Pancreas (tissue), 10 donors: ENCODE results near the gene KCND1. TPM values are rescaled to one million over a fixed set of nuclear protein-coding genes. Genes with fewer than 3 reads are reported as not detected.

ENCODE experiments used
- ATAC-seq, 4 donors: fragments of 200-7000 bp; cut with Tn5 transposase; one replicate each; pipeline versions ENCODE4 v1.8.0 to v1.9.1; 2020; ENCODE audit warnings: mild to moderate bottlenecking in 4 of 4, moderate library complexity in 4 of 4
- DNase-seq, 6 donors: peaks; one replicate each; pipeline ENCODE4 v3.0.0-alpha.2; 2020
- FAIRE-seq: peaks from 2 replicates; lab custom pipeline; 2012; peaks lifted over from hg19 to GRCh38; lab: Jason Lieb, UNC
- H3K27ac ChIP-seq, 4 donors: fragments of 200-600 bp; sonication (generic); 1 replicate in 3 of 4; 2 replicates in 1 of 4; pipeline versions ENCODE4 v1.5.0 to v1.8.0; 2020
- H3K27me3 ChIP-seq, 4 donors: fragments of 200-600 bp; one replicate each; pipeline ENCODE4 v1.8.0; 2021
- H3K36me3 ChIP-seq, 3 donors: fragments of 200-600 bp; sonication (generic) in 1 of 3; one replicate each; pipeline versions ENCODE4 v1.5.0 to v1.8.0; 2020 to 2021
- H3K4me1 ChIP-seq, 3 donors: fragments of 200-600 bp; one replicate each; pipeline ENCODE4 v1.8.0; 2021
- H3K4me3 ChIP-seq, 4 donors: fragments of 200-600 bp; sonication (generic) in 2 of 4; one replicate each; pipeline versions ENCODE4 v1.5.0 to v1.8.0; 2020 to 2021
- H3K9me3 ChIP-seq, 4 donors: fragments of 200-600 bp; one replicate each; pipeline ENCODE4 v1.8.0; 2021
- CTCF ChIP-seq, 4 donors: fragments of 200-600 bp; sonication (generic) in 3 of 4; IDR thresholded peaks; one replicate each; pipeline versions ENCODE4 v1.5.0 to v1.8.0; 2021; ENCODE audit warnings: antibody characterized with exemption in 4 of 4
- WGBS, 2 donors: extraction: QIAGEN DNeasy Blood & Tissue Kit; methylation state at CpG; one replicate each; pipeline ENCODE4 v1.1.7; 2013; 5-methylcytosine and 5-hydroxymethylcytosine counted together
- intact Hi-C, 3 donors: fragments of 100-400 bp; cut with DNase I; formaldehyde crosslinking; loops; one replicate each; pipeline versions ENCODE4 v1.11.1 to v1.14.2; 2022
- polyA plus RNA-seq, 2 donors: library from polyadenylated mRNA; stranded (reverse); fragments of 200-250 nt; gene quantifications; one replicate each; pipeline ENCODE4 v1.2.3, GENCODE V29; 2013
- total RNA-seq, 6 donors: library from RNA; stranded (reverse); fragmentation: NEBNext Ultra II Directional in 4 of 6; extraction: Animal tissue kit (Norgen Biotek cat#: 25700) in 4 of 6; gene quantifications; one replicate each; pipeline versions ENCODE4 v1.2.1 to v1.2.4, GENCODE V29; 2021 to 2023
- donor health status: healthy with polysubstance abuse.
- donor health status: DM: no; HTN: no; CAD: no; lungs with moderate emphysema.
- donor health status: DM: no; HTN: no; CAD: no.
- donor health status: control.
- donor health status: control.
- donor health status: Bipolar disorder and iron deficiency.
- donor health status: DM: yes; HTN: yes; CAD: no.
- donor health status: DM: no; HTN: no; CAD: no.
- donor health status: DM: no; HTN: no; CAD: no.
- donor health status: DM: yes; HTN: yes; CAD: no.

KCND1 gene
- total and polyA plus RNA-seq, 8 donors: 0.12 to 1.7 (median 0.91) TPM

GRCh38 chrX:48978226-48978625, 6.6 kb upstream of the KCND1 start:
- intact Hi-C loops: no loop called here
- peaks cover 0 to 6% (median 0%) of the 10 kb centered on the region in 3 donors for H3K36me3 ChIP-seq
- no peak overlapping the region for H3K4me3 ChIP-seq
- no peak for DNase-seq
- 79 to 93% methylated on average over 5 of the region's 5 CpGs for WGBS, 2 donors
- no peak for ATAC-seq
- no peak for FAIRE-seq
- no peaks in the 10 kb centered on the region for H3K9me3 ChIP-seq
- no peak for TF ChIP-seq CTCF (IDR thresholded peaks at IDR 0.05)
- H3K27ac ChIP-seq: no peak overlapping the region
- H3K4me1 ChIP-seq: no peaks in the 10 kb centered on the region
- H3K27me3 ChIP-seq: no peaks in the 10 kb centered on the region

GRCh38 chrX:48976086-48976485, 4.4 kb upstream of the KCND1 start:
- FAIRE-seq: no peak
- H3K9me3 ChIP-seq: no peaks in the 10 kb centered on the region
- no peaks in the 10 kb centered on the region for H3K27me3 ChIP-seq
- no peak overlapping the region for H3K4me3 ChIP-seq
- 62 to 73% methylated on average over 6 of the region's 6 CpGs for WGBS, 2 donors
- no peak overlapping the region for H3K27ac ChIP-seq
- intact Hi-C loops: no loop called here
- TF ChIP-seq CTCF (IDR thresholded peaks at IDR 0.05): no peak
- DNase-seq: no peak
- ATAC-seq: no peak
- H3K4me1 ChIP-seq: no peaks in the 10 kb centered on the region
- H3K36me3 ChIP-seq: peaks cover 0 to under 1% (median 0%) of the 10 kb centered on the region in 3 donors

DNA sequence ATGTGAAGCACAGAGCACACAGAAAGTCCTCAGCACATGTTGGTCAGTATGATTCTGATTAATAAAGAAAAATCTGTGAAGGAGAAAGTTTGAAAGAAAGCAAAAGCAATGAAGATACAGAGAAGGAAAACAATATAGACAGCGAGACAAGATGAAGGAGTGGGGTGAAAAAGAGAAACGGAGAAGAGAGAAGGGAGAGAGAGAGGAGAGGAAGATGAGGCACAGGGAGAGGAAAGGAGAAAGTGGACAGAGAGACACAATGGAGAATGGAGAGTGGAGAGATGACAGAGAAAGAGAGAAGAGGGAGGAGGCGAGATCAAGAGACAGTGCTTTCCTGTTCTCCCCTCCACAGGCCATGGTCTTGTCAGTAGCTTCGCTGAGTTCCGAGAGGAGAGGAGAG, 3.9 kb upstream of the KCND1 start:
- H3K4me3 ChIP-seq: no peak overlapping the region
- ATAC-seq: no peak
- WGBS, 2 donors: 84 to 89% methylated on average over 5 of the region's 5 CpGs
- TF ChIP-seq CTCF (IDR thresholded peaks at IDR 0.05): no peak
- H3K4me1 ChIP-seq: no peaks in the 10 kb centered on the region
- no peaks in the 10 kb centered on the region for H3K36me3 ChIP-seq
- intact Hi-C loops: no loop called here
- DNase-seq: no peak
- no peaks in the 10 kb centered on the region for H3K9me3 ChIP-seq
- no peaks in the 10 kb centered on the region for H3K27me3 ChIP-seq
- FAIRE-seq: no peak
- no peak overlapping the region for H3K27ac ChIP-seq

DNA sequence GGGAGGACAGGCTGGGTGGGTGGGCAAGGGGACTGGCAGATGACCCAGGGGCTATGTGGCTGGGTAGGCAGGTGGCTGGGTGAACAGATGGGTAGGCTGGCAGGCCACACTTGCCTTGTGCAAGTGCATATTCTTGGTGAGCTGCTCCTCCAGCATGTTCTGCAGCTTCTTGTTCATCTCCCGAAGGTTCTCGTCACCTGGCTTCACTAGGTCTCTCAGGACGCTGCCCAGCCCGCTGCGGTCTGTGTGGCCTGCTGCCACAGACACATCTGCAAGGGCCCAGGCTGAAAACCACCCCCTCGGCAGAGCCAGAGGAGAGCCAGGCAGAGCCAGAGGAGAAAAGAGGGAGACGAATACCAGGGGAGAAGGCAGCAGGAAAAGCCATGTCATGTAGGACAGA, 3.4 kb upstream of the KCND1 start:
- Histone ChIP-seq H3K27ac (no peak overlapping the region), H3K36me3 (no peaks in the 10 kb centered on the region), H3K4me1 (no peaks in the 10 kb centered on the region), H3K9me3 (no peaks in the 10 kb centered on the region), H3K27me3 (no peaks in the 10 kb centered on the region), H3K4me3 (no peak overlapping the region)
- 79 to 91% methylated on average over 7 of the region's 7 CpGs for WGBS, 2 donors
- DNase-seq: no peak
- ATAC-seq: no peak
- TF ChIP-seq CTCF (IDR thresholded peaks at IDR 0.05): no peak
- intact Hi-C loops: no loop called here
- FAIRE-seq: no peak

GRCh38 chrX:48974574-48974973, 2.9 kb upstream of the KCND1 start:
- WGBS, 2 donors: 69 to 86% methylated on average over 2 of the region's 2 CpGs
- FAIRE-seq (no peak), DNase-seq (no peak), ATAC-seq (no peak)
- intact Hi-C loops: loop anchor here in 1 of 3 donors (5.0 kb wide), 1 partner anchor 63 kb away; no protein-coding TSS in a partner anchor
- no peak overlapping the region for H3K27ac ChIP-seq
- no peaks in the 10 kb centered on the region for H3K27me3 ChIP-seq
- no peaks in the 10 kb centered on the region for H3K36me3 ChIP-seq
- no peaks in the 10 kb centered on the region for H3K4me1 ChIP-seq
- H3K4me3 ChIP-seq: no peak overlapping the region
- TF ChIP-seq CTCF (IDR thresholded peaks at IDR 0.05): no peak
- H3K9me3 ChIP-seq: no peaks in the 10 kb centered on the region
